Hepatocyte (in vitro differentiated cells): ENCODE results near the gene ITGB2. TPM values are rescaled to one million over a fixed set of nuclear protein-coding genes. Genes with fewer than 3 reads are reported as not detected.

Source experiments
- DNase-seq: peaks from one replicate; pipeline ENCODE4 v3.0.0-alpha.2; 2016; ENCODE audit warnings: low spot score
- H2AFZ ChIP-seq: fragments of 200-600 bp; sonication (generic); 2 replicates; pipeline ENCODE4 v1.6.0; 2016; ENCODE audit warnings: antibody characterized with exemption, mild to moderate bottlenecking
- H3K27ac ChIP-seq: fragments of 200-600 bp; sonication (generic); 2 replicates; pipeline ENCODE4 v1.5.1; 2016; ENCODE audit warnings: mild to moderate bottlenecking
- H3K27me3 ChIP-seq: fragments of 200-600 bp; sonication (generic); 2 replicates; pipeline ENCODE4 v1.6.1; 2016
- H3K36me3 ChIP-seq: fragments of 200-600 bp; sonication (generic); replicated peaks from 2 replicates; pipeline ENCODE4 v1.5.1; 2016; ENCODE audit warnings: low read depth; ENCODE audit not compliant: insufficient read depth
- H3K4me1 ChIP-seq: fragments of 200-600 bp; sonication (generic); 2 replicates; pipeline ENCODE4 v1.5.1; 2016; ENCODE audit warnings: mild to moderate bottlenecking, moderate library complexity; ENCODE audit not compliant: insufficient read depth
- H3K4me2 ChIP-seq: fragments of 200-600 bp; sonication (generic); 2 replicates; pipeline ENCODE4 v1.6.0; 2016
- H3K4me3 ChIP-seq: fragments of 200-600 bp; sonication (generic); 2 replicates; pipeline ENCODE4 v1.5.1; 2016; ENCODE audit warnings: mild to moderate bottlenecking
- H3K79me2 ChIP-seq: fragments of 200-600 bp; sonication (generic); 2 replicates; pipeline ENCODE4 v1.6.0; 2017; ENCODE audit warnings: mild to moderate bottlenecking
- H3K9me2 ChIP-seq: fragments of 200-600 bp; sonication (generic); replicated peaks from 2 replicates; pipeline ENCODE4 v1.6.0; 2017; ENCODE audit warnings: mild to moderate bottlenecking; ENCODE audit not compliant: insufficient read depth
- H3K9me3 ChIP-seq: fragments of 200-600 bp; sonication (generic); 2 replicates; pipeline ENCODE4 v1.5.1; 2016; ENCODE audit warnings: low read depth, mild to moderate bottlenecking
- H4K20me1 ChIP-seq: fragments of 200-600 bp; sonication (generic); 2 replicates; pipeline ENCODE4 v1.6.0; 2016; ENCODE audit warnings: mild to moderate bottlenecking; ENCODE audit not compliant: insufficient read depth, poor library complexity, severe bottlenecking
- EZH2 ChIP-seq: fragments of 200-600 bp; sonication (generic); IDR thresholded peaks from 2 replicates; pipeline ENCODE4 v1.6.1; 2016; ENCODE audit warnings: antibody characterized with exemption, mild to moderate bottlenecking, borderline replicate concordance
- EZH2phosphoT487 ChIP-seq: fragments of 200-600 bp; sonication (generic); IDR thresholded peaks from one replicate; pipeline ENCODE4 v1.6.1; 2018; ENCODE audit warnings: antibody characterized with exemption, mild to moderate bottlenecking, low read depth, moderate library complexity; ENCODE audit not compliant: unreplicated experiment, severe bottlenecking
- WGBS: methylation state at CpG from one replicate; pipeline ENCODE4 v1.1.6; 2016; ENCODE audit warnings: low lambda C conversion rate; ENCODE audit errors: missing lambda C conversion rate; 5-methylcytosine and 5-hydroxymethylcytosine counted together
- polyA plus RNA-seq: library from polyadenylated mRNA; unstranded; fragments of >200 nt; fragmentation: Nextera tagmentation; extraction: Ambion mirVana; gene quantifications from 2 replicates; pipeline ENCODE4 v1.2.1, GENCODE V29; 2016
- total RNA-seq: library from RNA; depleted of rRNA; stranded (reverse); fragments of >200 nt; gene quantifications from 2 replicates; pipeline ENCODE4 v1.2.3, GENCODE V29; 2014
- TF ChIP-seq, protein P1 (sequence below): fragments of 200-600 bp; sonication (generic); IDR thresholded peaks from 2 replicates; pipeline ENCODE4 v1.5.1; 2016; ENCODE audit warnings: antibody characterized with exemption, mild to moderate bottlenecking; ENCODE audit not compliant: poor library complexity

ITGB2 gene
- total and polyA plus RNA-seq, 2 experiments from 2014 or later = 3.8 to 4.2 TPM

GRCh38 chr21:44933918-44934260 is 13.2 kb upstream of the ITGB2 start:
- Histone ChIP-seq H3K27ac (no peak overlapping the region), H3K4me1 (peaks cover 14% of the 10 kb centered on the region), H3K9me3 (no peaks in the 10 kb centered on the region), H3K36me3 (no peaks in the 10 kb centered on the region), H3K79me2 (peaks cover under 1% of the 10 kb centered on the region), H3K9me2 (no peaks in the 10 kb centered on the region), H3K27me3 (peaks cover 47% of the 10 kb centered on the region), H2AFZ (no peak overlapping the region), H3K4me3 (no peak overlapping the region), H4K20me1 (no peaks in the 10 kb centered on the region), H3K4me2 (no peak overlapping the region)
- no peak for DNase-seq
- 92% methylated on average over 6 of the region's 6 CpGs for WGBS
- TF ChIP-seq EZH2phosphoT487 (no peak), EZH2 (no peak)
- TF ChIP-seq, protein P1, sequence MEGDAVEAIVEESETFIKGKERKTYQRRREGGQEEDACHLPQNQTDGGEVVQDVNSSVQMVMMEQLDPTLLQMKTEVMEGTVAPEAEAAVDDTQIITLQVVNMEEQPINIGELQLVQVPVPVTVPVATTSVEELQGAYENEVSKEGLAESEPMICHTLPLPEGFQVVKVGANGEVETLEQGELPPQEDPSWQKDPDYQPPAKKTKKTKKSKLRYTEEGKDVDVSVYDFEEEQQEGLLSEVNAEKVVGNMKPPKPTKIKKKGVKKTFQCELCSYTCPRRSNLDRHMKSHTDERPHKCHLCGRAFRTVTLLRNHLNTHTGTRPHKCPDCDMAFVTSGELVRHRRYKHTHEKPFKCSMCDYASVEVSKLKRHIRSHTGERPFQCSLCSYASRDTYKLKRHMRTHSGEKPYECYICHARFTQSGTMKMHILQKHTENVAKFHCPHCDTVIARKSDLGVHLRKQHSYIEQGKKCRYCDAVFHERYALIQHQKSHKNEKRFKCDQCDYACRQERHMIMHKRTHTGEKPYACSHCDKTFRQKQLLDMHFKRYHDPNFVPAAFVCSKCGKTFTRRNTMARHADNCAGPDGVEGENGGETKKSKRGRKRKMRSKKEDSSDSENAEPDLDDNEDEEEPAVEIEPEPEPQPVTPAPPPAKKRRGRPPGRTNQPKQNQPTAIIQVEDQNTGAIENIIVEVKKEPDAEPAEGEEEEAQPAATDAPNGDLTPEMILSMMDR = no peak

DNA sequence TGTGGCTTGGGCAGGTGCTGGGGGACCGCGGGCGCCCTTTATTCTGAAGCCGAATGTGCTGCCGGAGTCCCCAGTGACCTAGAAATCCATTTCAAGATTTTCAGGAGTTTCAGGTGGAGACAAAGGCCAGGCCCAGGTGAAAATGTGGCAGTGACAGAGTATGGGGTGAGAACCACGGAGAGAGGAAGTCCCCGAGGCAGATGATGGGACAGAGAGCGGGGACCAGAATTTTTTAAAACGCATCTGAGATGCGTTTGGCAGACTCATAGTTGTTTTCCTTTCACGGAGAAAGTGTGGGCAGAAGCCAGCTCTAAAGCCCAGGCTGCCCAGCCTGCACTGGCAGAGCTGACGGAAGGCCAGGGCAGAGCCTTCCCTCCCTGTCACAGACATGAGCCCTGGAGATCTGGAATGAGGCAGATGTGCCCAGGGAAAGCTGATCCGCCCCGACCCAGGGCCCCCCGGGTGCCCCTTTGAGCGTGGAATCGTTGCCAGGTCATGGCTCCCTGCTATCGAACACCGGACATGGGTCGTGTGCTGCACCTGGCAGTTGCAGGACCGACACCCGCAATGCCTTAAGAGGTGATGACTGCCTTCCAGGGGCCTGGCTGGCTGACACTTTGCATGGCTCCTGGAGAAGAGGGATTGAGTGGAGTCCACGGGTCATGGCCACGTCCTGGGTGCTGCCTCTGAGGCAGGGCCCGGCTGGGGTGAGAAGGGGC is 12.7 kb upstream of the ITGB2 start:
- no peak overlapping the region for H3K27ac ChIP-seq
- no peaks in the 10 kb centered on the region for H3K9me3 ChIP-seq
- TF ChIP-seq, protein P1 = no peak
- TF ChIP-seq EZH2phosphoT487 = no peak
- no peak for TF ChIP-seq EZH2
- no peaks in the 10 kb centered on the region for H3K9me2 ChIP-seq
- peaks cover 13% of the 10 kb centered on the region for H3K4me1 ChIP-seq
- H3K27me3 ChIP-seq = peaks cover 47% of the 10 kb centered on the region
- no peaks in the 10 kb centered on the region for H3K36me3 ChIP-seq
- H3K4me2 ChIP-seq = peak overlapping the region; percentile 99
- no peaks in the 10 kb centered on the region for H3K79me2 ChIP-seq
- H2AFZ ChIP-seq = no peak overlapping the region
- DNase-seq = no peak
- no peak overlapping the region for H3K4me3 ChIP-seq
- no peaks in the 10 kb centered on the region for H4K20me1 ChIP-seq
- WGBS = 86% methylated on average over 25 of the region's 25 CpGs

DNA sequence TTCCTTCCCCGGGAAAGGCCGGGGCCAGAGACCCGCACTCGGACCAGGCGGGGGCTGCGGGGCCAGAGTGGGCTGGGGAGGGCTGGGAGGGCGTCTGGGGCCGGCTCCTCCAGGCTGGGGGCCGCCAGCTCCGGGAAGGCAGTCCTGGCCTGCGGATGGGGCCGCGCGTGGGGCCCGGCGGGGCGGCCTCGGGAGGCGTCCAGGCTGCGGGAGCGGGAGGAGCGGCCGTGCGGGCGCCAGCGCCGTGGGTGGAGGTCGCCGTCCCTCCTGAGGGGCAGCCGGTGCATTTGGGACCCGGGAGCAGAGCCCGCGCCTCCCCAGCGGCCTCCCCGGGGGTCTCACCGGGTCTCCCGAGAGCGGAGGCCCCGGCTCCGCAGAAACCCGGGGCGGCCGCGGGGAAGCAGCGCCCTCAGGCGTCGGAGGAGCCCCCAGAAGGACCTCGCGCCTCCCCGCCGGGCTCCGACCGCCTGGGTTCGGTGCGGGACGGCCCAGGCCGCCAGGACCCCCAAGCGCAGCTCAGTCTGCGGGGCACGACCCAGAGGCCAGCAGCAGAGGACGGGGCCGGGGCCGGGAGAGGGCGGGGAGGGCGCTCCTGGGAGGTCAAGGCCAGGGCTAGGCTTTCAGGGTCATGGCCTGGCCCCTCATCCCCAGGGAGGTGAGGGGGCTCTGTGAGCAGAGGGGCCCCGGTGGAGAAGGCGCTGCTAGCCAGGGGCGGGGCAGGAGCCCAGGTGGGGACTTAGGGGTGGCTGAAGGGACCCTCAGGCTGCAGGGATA is 11.9 kb upstream of the ITGB2 start:
- no peaks in the 10 kb centered on the region for H4K20me1 ChIP-seq
- no peaks in the 10 kb centered on the region for H3K79me2 ChIP-seq
- no peaks in the 10 kb centered on the region for H3K9me2 ChIP-seq
- H3K9me3 ChIP-seq = no peaks in the 10 kb centered on the region
- no peak overlapping the region for H3K27ac ChIP-seq
- 5% methylated on average over 33 of the region's 68 CpGs for WGBS
- peak overlapping the region; percentile 99 for H3K4me2 ChIP-seq
- TF ChIP-seq EZH2 (peak; percentile 56), EZH2phosphoT487 (no peak)
- TF ChIP-seq, protein P1 = peak; percentile 68
- H2AFZ ChIP-seq = peak overlapping the region; percentile 49
- H3K4me3 ChIP-seq = peak overlapping the region; percentile 45
- DNase-seq = peak; percentile 76
- H3K27me3 ChIP-seq = peaks cover 47% of the 10 kb centered on the region
- H3K36me3 ChIP-seq = no peaks in the 10 kb centered on the region
- peaks cover 18% of the 10 kb centered on the region for H3K4me1 ChIP-seq
